Measurements from ENCODE around the gene ARHGAP44.

ARHGAP44 gene

GRCh38 chr17:13038931-13039665 lies 249.8 kb downstream of the ARHGAP44 start:
- no peak for TF ChIP-seq POLR2A (IDR thresholded peaks at IDR 0.05; ENCODE audit: extremely low read depth, insufficient read length)
- TF ChIP-seq, protein P1, sequence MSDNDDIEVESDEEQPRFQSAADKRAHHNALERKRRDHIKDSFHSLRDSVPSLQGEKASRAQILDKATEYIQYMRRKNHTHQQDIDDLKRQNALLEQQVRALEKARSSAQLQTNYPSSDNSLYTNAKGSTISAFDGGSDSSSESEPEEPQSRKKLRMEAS (IDR thresholded peaks at IDR 0.05; ENCODE audit: low read depth, low read length): no peak
- TF ChIP-seq, protein P2, sequence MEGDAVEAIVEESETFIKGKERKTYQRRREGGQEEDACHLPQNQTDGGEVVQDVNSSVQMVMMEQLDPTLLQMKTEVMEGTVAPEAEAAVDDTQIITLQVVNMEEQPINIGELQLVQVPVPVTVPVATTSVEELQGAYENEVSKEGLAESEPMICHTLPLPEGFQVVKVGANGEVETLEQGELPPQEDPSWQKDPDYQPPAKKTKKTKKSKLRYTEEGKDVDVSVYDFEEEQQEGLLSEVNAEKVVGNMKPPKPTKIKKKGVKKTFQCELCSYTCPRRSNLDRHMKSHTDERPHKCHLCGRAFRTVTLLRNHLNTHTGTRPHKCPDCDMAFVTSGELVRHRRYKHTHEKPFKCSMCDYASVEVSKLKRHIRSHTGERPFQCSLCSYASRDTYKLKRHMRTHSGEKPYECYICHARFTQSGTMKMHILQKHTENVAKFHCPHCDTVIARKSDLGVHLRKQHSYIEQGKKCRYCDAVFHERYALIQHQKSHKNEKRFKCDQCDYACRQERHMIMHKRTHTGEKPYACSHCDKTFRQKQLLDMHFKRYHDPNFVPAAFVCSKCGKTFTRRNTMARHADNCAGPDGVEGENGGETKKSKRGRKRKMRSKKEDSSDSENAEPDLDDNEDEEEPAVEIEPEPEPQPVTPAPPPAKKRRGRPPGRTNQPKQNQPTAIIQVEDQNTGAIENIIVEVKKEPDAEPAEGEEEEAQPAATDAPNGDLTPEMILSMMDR (IDR thresholded peaks at IDR 0.05; ENCODE audit: low read depth, low read length): no peak
- no peak for TF ChIP-seq MYC (IDR thresholded peaks at IDR 0.05; ENCODE audit: low read depth, low read length)
- no peak overlapping the region for H3K4me3 ChIP-seq (ENCODE audit: low read depth, low read length)
- DNase-seq (ENCODE audit: low read depth): no peak

Data from NB4 (cell line).